Sciatic nerve (tissue), 2 donors: ENCODE measurements around the gene NDN. TPM values are rescaled to one million over a fixed set of nuclear protein-coding genes. Genes with fewer than 3 reads are reported as not detected.
"Not testable (repeated sequence)": the region's sequence is repeated elsewhere in the genome, so short reads cannot be mapped to it uniquely, and the experiment has no call there.

Experiments used
- ATAC-seq: fragments of 200-7000 bp; cut with Tn5 transposase; one replicate; pipeline ENCODE4 v1.9.1; 2020; ENCODE audit warnings: mild to moderate bottlenecking, moderate library complexity
- DNase-seq: peaks from one replicate; pipeline ENCODE4 v3.0.0-alpha.2; 2020; ENCODE audit warnings: low spot score
- intact Hi-C: fragments of 100-400 bp; cut with DNase I; formaldehyde crosslinking; loops from one replicate; pipeline ENCODE4 v1.14.2; 2022
- total RNA-seq: library from RNA; stranded (reverse); fragmentation: NEBNext Ultra II Directional; extraction: Animal tissue kit (Norgen Biotek cat#: 25700); gene quantifications from one replicate; pipeline ENCODE4 v1.2.1, GENCODE V29; 2021
- donor health status: DM: no; HTN: no; CAD: no.
- donor health status: DM: no; HTN: no; CAD: no.

NDN gene, protein sequence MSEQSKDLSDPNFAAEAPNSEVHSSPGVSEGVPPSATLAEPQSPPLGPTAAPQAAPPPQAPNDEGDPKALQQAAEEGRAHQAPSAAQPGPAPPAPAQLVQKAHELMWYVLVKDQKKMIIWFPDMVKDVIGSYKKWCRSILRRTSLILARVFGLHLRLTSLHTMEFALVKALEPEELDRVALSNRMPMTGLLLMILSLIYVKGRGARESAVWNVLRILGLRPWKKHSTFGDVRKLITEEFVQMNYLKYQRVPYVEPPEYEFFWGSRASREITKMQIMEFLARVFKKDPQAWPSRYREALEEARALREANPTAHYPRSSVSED
- total RNA-seq: 44.6 TPM

DNA sequence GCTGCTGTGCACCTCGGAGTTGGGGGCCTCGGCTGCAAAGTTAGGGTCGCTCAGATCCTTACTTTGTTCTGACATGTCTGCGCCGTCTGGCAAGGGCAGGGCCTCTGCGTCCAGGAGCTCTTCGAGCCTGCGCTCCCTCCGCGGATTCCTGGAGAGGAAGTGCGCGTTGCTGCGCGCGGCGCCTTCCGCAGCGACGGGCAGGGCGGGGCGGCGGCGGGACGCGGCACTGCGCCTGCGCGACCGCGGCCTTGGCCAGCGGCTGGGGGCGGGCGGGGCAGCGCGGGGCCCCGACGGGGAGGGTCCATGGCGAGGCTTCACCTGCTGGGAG, at the start of gene NDN:
Gene NDN, minus strand, starts transcription at position 163 of the 328 bp plus-strand sequence. Its CDS starts 88 bp downstream, at position 75.
- peak; percentile 69 for ATAC-seq
- DNase-seq: peak; percentile 67
- intact Hi-C loops: no loop called here

DNA sequence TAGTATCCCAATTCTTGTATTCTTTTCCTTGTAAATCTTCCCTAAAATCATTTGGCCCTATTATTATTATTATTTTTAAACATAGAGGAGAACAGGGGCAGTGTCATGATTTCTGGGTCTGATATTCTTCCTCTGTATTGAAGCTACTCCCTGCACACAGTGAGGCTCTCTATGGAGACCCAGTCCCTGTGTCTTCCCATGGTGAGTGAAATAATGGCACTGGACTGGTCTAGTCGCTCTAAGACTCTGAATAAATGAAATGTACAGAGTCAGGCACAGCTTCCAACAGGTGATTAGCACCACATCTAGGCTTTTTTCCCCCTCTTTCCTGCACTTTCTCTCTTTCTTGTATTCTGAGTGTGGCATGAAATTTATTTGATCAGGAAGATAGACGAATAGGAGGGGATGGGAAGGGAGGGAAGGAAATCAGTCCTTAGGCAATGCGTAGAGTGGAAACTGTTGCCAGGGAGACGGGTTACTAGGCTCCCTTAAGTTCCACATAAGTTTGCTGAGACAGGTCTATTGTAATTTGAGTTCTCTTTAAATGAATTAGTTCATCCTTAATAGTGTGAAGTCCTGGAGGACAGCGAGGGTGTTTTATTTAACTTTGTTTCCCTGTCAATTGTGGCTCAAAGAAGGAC, 49.0 kb upstream of the NDN start:
- intact Hi-C loops: no loop called here
- DNase-seq (no peak), ATAC-seq (no peak)

DNA sequence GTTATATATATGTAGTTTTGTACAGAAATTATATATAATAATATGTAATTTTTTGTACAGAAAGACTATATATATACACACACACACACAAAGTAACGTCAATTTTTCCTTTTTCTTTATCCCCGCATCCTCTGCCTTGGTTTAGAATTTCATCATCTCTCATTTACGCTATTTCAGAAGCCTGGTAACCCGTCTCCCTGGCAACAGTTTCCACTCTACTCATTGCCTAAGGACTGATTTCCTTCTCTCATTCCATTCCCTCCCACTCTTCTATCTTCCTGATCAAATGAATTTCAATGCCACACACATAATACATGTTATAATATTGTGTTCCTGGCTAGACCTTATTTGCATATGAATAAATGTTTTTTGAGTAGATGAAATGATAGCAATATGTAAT, 47.8 kb upstream of the NDN start:
- DNase-seq: no peak
- ATAC-seq: no peak
- intact Hi-C loops: no loop called here

DNA sequence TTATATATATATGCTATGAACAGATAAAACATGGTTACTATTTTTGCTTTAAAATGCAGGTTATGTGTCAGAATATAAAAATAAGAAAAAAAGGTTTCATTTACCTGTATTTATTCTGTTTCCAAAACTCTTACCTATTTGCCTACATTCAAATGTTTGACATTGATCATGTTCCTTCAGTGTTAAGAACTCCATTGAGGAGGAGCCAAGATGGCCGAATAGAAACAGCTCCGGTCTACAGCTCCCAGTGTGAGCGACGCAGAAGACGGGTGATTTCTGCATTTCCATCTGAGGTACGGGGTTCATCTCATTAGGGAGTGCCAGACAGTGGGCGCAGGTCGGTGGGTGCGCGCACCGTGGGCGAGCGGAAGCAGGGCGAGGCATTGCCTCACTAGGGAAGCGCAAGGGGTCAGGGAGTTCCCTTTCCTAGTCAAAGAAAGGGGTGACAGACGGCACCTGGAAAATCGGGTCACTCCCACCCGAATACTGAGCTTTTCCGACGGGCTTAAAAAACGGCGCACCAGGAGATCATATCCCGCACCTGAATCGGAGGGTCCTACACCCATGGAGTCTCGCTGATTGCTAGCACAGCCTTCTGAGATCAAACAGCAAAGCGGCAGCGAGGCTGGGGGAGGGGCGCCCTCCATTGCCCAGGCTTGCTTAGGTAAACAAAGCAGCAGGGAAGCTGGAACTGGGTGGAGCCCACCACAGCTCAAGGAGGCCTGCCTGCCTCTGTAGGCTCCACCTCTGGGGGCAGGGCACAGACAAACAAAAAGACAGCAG, 27.0 kb upstream of the NDN start:
- not testable (repeated sequence) for ATAC-seq

DNA sequence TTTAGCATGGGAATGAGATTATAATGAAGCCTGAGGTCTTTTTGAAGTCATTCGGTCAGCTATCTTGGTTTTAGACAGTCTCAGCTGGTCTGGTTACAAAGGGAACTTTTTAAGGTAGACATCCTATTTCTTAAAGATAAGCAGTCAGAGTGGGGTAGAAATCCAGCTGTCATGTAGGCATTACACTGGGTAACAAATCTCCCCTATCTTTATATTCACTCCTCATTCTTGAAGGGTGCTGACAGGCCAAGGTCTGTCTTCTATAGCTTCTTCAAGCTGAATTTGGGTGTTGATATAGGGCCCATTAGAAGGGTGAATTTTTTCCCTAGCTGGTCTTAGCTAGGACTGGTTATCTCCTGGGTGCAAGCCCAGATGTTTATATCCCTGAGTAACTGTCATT, 21.2 kb upstream of the NDN start:
- no peak for ATAC-seq
- no peak for DNase-seq
- intact Hi-C loops: no loop called here

More for the DNA sequence above, 27.0 kb upstream of the NDN start:
- DNase-seq, intact Hi-C loops: not testable (repeated sequence)

DNA sequence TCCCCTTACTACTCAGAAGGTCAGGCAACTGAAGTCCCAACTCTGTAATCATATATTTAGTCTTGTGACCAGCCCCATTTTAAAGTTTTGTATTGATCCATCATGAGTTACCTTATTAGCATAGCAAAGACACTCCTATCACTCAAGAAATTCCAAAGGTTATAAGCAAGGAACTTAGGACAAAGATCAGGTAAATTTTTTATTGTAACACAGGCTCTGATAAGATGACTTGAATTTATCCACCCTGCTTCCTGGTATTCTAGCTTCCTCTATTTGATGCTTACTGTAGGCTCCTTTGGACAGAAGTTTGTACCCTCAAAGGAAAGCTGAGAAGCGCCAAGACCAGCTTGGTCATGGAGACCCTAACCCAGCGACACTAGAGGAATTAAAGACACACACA, 8.2 kb upstream of the NDN start:
- no peak for DNase-seq
- ATAC-seq: no peak

DNA sequence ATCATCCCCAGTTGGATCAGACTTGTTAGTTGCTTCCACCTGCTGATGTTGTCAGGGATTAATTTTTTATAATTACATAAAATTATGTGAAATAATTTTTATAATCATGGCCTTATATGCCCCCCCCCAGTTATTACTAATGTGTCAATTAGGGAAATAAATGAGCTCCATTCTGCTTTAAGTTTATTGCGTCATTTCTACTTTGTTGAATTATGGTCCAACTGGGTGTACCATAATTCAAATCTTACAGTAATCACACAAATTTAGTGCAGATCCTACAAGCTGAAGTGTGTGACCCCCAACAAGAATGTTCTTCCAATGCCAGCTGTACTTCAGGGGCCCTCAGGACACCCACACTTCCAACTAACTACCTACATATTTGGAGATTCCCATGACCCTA, 7.5 kb upstream of the NDN start:
- ATAC-seq: no peak
- intact Hi-C loops: no loop called here
- DNase-seq: no peak

More for the DNA sequence above, 8.2 kb upstream of the NDN start:
- intact Hi-C loops: no loop called here

DNA sequence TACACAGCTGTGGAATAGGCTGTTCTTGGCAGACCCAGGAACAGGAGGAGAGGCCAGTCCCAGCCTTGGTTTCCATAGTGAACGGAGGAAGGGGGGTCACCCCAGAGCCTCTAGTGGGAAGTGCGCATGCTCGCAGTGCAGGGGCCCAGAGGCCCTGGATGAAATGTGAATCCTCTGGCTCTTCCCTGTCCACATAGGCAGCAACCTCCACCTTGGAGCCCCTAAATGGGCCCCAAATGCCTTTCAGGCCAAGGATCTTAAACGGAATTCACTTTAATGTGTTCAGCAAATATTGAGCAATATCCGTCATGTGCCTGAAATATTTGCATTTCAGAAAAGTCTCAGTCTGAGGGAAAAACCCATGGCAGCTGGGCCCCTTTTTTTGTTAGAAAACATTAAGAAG, 3.3 kb upstream of the NDN start:
- intact Hi-C loops: no loop called here
- DNase-seq (peak; percentile 78), ATAC-seq (peak; percentile 98)

DNA sequence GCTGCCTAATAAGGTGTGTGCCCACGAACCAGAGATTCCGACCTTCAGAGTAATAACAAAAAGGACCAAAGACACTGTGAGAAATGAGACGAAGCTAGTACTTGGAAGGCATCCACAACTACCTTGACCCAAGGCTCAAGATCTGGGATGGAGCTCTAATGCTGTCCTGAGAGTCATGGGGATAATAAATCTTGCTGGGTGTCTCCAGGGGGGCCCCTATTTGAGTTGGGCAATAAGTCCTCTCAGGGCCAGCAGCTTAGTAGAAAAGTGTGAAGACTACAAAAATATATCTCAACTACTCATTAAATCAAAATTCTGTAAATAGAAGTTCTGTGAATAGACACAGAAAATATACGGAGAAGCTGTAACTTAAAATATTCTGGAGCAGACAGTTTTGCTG, 2.9 kb upstream of the NDN start:
- DNase-seq (no peak), ATAC-seq (no peak)
- intact Hi-C loops: no loop called here

DNA sequence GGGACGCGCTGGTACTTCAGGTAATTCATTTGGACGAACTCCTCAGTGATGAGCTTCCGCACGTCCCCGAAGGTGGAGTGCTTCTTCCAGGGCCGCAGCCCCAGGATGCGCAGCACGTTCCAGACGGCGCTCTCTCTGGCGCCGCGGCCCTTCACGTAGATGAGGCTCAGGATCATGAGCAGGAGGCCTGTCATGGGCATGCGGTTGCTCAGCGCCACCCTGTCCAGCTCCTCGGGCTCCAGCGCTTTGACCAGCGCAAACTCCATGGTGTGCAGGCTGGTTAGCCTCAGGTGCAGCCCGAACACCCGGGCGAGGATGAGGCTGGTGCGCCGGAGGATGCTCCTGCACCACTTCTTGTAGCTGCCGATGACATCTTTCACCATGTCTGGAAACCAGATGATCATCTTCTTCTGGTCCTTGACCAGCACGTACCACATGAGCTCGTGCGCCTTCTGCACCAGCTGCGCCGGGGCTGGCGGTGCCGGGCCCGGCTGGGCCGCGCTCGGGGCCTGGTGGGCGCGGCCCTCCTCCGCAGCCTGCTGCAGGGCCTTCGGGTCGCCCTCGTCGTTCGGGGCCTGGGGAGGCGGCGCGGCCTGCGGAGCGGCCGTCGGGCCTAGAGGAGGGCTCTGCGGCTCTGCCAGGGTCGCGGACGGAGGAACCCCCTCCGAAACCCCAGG, 501 bp downstream of the NDN start:
- intact Hi-C loops: no loop called here
- DNase-seq (no peak), ATAC-seq (peak; percentile 34)

DNA sequence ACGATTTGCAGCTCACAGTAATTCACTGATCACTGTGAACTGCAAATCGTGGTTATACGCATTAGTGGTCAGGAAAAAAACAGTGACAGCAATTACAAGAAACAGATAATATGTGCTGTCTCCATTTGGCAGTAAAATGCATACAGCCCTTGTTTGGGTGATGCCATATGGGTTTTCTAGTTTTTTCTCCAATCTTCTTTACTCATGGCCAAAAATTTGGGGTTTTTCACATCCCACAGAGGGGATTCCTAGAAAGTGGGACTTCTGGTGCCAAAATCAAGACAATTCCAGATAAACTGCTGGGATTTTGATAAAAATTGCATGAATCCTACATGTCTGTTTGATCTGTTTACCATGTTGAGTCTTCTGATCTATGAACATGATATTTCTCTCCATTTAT, 15.6 kb downstream of the NDN start:
- DNase-seq: no peak
- intact Hi-C loops: no loop called here
- ATAC-seq: no peak

DNA sequence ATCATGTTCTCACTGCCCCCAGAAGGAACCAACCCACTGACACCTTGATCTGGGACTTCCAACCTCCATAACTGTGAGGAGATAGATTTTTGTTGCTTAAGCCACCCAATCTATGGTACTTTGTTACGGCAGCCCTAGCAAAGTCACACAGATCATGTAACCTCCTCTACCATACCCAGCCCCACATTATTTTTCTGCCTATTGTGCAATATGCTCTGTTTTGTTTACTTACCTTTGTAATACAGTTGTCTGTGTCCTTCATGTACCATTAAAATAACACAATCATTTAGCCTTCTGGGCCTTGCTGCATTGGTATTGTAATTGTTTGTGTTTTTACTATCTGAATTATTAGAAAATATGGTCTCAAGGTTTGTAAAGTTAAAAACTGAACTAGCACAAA, 16.1 kb downstream of the NDN start:
- ATAC-seq (no peak), DNase-seq (no peak)
- intact Hi-C loops: no loop called here

DNA sequence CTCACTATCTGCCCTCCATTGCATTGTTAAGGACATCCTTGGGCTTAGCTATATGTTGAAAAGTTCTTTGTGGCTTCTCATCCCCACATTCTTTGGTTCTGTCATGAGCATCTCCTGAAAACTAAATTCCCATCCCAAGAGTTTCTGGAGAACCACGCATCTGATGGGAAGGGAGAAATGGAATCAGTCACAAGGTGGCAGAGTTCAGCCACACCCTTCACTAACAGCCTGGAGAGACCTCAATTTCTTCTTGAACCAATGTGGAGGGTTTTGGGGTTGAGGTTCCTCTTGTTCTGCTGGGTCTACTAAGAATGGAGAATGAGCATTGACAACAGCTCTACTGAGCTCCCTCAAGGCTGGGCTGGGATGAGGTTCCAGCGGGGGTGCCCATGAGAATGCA, 23.9 kb downstream of the NDN start:
- intact Hi-C loops: no loop called here
- no peak for ATAC-seq
- no peak for DNase-seq

DNA sequence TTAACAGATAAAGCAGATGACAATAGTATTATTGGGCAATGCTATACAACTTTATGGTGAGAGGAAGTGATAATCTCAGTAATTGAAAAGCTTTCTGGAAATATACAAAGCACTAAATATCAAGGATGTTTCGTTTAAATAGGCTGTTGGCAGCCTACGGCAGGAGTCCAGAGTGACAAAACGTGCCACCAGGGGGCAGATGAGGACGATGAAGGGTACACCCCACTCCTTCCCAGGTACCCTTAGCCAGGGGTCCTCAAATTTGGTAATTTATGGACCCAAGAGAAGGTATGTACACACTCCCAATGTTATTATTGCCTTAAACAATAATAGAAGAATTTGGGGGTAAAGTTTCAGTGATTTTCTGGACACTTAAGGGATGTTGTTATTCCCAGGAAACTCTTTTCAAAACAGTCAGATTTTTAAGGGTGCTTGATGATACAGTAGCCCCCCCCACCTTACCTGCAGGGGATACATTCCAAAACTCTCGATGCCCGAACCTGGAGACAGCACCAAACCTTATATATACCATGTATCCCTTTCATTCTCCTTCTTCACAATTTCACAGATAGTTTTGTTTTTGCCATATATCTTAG, 38.1 kb downstream of the NDN start:
- DNase-seq (peak; percentile 68), ATAC-seq (peak; percentile 64)
- intact Hi-C loops: no loop called here

DNA sequence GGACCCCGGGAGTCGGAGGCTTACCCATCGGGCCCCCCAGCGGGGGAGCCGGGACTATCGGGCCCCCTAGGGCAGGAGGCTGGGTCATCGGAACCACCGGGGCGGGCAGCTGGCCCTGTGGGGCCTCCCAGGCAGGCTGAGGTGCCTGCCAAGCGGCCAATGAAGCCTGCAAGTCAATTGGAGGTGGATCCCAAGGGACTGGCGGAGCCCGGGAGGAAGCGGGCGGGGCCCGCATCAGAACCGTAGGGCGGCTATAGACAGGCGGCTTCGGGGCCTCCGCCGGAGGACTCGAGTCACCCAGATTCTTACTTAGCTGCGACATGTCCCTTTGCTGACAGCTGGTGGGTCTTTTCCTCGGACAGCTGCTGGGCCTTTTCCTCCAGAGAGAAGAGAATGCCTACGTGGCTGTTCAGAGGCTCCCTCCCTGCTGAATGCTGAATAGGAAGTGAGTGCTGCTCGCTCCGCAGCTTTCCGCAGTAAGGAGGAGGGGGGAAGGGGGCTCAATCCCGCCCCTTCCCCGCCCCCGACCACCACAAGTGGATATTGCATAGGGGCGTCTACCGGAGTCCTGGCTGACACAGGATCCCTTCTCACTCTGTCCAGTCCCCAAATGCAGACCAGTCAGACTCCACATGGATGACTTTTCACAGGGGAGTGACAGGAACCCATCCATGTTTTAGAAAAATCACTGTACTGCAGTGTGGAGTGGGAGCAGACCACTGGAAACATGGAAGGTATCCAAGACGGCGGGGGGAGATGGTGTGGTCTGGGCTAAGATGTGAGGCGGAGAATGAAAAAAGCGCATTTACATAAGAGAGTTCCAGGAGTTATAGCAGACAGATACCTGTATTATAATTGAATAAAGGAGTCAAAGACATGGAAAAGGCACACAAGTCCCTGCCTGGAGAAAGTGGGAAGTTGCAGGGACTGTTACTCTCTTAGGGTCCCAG, 39.4 kb downstream of the NDN start, which contains the start of gene MAGEL2:
Gene MAGEL2, minus strand, starts transcription at position 447 of the 950 bp plus-strand sequence. Its CDS starts 125 bp downstream, at position 322.
- peak; percentile 36 for ATAC-seq
- intact Hi-C loops: no loop called here

DNA sequence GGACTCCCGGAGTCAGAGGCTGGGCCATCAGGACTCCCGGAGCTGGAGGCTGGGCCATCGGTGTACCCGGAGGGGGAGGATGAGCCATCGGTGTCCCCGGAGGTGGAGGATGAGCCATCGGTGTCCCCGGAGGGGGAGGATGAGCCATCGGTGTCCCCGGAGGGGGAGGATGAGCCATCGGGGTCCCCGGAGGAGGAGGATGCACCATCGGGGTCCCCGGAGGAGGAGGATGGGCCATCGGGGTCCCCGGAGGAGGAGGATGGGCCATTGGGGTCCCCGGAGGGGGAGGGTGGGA, 40.2 kb downstream of the NDN start:
- intact Hi-C loops: no loop called here
- ATAC-seq (no peak), DNase-seq (no peak)

More for the DNA sequence above, 39.4 kb downstream of the NDN start, which contains the start of gene MAGEL2:
- no peak for DNase-seq

DNA sequence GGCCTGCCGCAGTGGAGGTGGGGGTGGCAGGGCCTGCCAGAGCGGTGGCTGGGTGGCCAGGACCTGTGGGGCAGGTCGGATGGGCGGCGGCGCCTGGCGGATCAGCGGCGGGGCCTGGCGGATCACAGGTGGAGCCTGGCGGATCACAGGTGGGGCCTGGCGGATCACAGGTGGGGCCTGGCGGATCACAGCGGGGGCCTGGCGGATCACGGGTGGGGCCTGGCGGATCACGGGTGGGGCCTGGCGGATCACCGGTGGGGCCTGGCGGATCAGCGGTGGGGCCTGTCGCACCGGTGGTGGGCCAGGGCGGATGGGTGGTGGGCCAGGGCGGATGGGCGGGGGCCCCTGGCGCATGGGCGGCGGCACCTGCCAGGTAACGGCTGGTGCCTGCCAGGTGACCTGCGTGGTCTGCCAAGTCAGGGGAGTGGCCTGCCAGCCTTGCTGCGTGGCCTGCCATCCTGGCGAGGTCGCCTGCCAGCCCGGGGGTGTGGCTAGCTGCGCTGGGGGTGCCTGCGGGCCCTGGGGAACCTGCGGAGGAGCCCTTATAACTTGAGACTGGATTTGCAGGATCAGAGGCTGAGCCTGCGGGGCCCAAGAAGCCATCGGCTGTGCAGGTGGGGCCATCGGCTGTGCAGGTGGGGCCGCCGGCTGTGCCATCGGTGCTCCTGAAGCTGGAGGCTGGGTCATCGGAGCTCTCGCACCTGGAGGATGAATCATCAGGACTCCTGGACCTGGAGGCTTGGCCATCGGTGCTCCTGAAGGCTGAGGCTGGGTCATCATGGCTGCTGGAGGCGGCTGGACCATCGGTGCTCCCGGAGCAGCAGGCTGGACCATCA, 40.7 kb downstream of the NDN start:
- ATAC-seq (no peak), DNase-seq (no peak)
- intact Hi-C loops: no loop called here
